GM18951 (cell line): ENCODE measurements around the gene FILIP1L.
"Not testable (repeated sequence)": the region's sequence is repeated elsewhere in the genome, so short reads cannot be mapped to it uniquely, and the experiment has no call there.

Experiments used
- POLR2A ChIP-seq: IDR thresholded peaks from 4 replicates; pipeline ENCODE4 v1.6.1; 2011; ENCODE audit warnings: mild to moderate bottlenecking; ENCODE audit not compliant: insufficient read length, insufficient read depth; ENCODE audit errors: extremely low read depth
- in situ Hi-C: fragments of 300-500 bp; cut with MboI; formaldehyde crosslinking; loops from one replicate; pipeline ENCODE4 v1.12.0; 2022; ENCODE audit warnings: low sequenced_read_pairs, mixed read lengths, inconsistent platforms; ENCODE audit not compliant: unreplicated experiment

The FILIP1L gene

GRCh38 chr3:100100425-100100824 lies 13.9 kb downstream of the FILIP1L start:
- in situ Hi-C loops: no loop called here
- no peak for TF ChIP-seq POLR2A

- in situ Hi-C loops: no loop called here
- no peak for TF ChIP-seq POLR2A
These were observed 14.7 kb downstream of the FILIP1L start for GRCh38 chr3:100099621-100100020.

- in situ Hi-C loops: no loop called here
- TF ChIP-seq POLR2A: no peak
These were observed 15.6 kb downstream of the FILIP1L start for GRCh38 chr3:100098784-100099070.

- in situ Hi-C loops: no loop called here
- TF ChIP-seq POLR2A: no peak
These were observed 16.1 kb downstream of the FILIP1L start for GRCh38 chr3:100097919-100098783.

GRCh38 chr3:100096866-100097265 lies 17.4 kb downstream of the FILIP1L start:
- in situ Hi-C loops: no loop called here
- TF ChIP-seq POLR2A: no peak

- in situ Hi-C loops: not testable (repeated sequence)
These were observed 18.0 kb downstream of the FILIP1L start for GRCh38 chr3:100096286-100096685.

- in situ Hi-C loops: no loop called here
- no peak for TF ChIP-seq POLR2A
These were observed 20.5 kb downstream of the FILIP1L start for GRCh38 chr3:100093831-100094230.

- no peak for TF ChIP-seq POLR2A
- in situ Hi-C loops: no loop called here
These were observed 23.7 kb downstream of the FILIP1L start for GRCh38 chr3:100090669-100091005.

GRCh38 chr3:100089812-100090668 lies 24.3 kb downstream of the FILIP1L start:
- TF ChIP-seq POLR2A: no peak
- in situ Hi-C loops: no loop called here

GRCh38 chr3:100088735-100089368 lies 25.4 kb downstream of the FILIP1L start:
- no peak for TF ChIP-seq POLR2A
- in situ Hi-C loops: no loop called here

GRCh38 chr3:100087198-100087597 lies 27.1 kb downstream of the FILIP1L start:
- in situ Hi-C loops: no loop called here
- no peak for TF ChIP-seq POLR2A

GRCh38 chr3:100086401-100086800 lies 27.9 kb downstream of the FILIP1L start:
- TF ChIP-seq POLR2A: no peak
- in situ Hi-C loops: no loop called here

GRCh38 chr3:100084100-100084806 lies 30.0 kb downstream of the FILIP1L start:
- no peak for TF ChIP-seq POLR2A
- in situ Hi-C loops: no loop called here
